Stimulated activated CD4-positive, alpha-beta T cell treated with anti-CD3 and anti-CD28 coated beads, Interleukin-4, amount 100 ng/mL, for 24 hours (primary cell): Measurements from ENCODE around the gene SLC6A20.

Experiments used
- DNase-seq: peaks from one replicate; pipeline ENCODE4 v3.0.0-alpha.2; 2020

Gene SLC6A20, protein sequence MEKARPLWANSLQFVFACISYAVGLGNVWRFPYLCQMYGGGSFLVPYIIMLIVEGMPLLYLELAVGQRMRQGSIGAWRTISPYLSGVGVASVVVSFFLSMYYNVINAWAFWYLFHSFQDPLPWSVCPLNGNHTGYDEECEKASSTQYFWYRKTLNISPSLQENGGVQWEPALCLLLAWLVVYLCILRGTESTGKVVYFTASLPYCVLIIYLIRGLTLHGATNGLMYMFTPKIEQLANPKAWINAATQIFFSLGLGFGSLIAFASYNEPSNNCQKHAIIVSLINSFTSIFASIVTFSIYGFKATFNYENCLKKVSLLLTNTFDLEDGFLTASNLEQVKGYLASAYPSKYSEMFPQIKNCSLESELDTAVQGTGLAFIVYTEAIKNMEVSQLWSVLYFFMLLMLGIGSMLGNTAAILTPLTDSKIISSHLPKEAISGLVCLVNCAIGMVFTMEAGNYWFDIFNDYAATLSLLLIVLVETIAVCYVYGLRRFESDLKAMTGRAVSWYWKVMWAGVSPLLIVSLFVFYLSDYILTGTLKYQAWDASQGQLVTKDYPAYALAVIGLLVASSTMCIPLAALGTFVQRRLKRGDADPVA

DNA sequence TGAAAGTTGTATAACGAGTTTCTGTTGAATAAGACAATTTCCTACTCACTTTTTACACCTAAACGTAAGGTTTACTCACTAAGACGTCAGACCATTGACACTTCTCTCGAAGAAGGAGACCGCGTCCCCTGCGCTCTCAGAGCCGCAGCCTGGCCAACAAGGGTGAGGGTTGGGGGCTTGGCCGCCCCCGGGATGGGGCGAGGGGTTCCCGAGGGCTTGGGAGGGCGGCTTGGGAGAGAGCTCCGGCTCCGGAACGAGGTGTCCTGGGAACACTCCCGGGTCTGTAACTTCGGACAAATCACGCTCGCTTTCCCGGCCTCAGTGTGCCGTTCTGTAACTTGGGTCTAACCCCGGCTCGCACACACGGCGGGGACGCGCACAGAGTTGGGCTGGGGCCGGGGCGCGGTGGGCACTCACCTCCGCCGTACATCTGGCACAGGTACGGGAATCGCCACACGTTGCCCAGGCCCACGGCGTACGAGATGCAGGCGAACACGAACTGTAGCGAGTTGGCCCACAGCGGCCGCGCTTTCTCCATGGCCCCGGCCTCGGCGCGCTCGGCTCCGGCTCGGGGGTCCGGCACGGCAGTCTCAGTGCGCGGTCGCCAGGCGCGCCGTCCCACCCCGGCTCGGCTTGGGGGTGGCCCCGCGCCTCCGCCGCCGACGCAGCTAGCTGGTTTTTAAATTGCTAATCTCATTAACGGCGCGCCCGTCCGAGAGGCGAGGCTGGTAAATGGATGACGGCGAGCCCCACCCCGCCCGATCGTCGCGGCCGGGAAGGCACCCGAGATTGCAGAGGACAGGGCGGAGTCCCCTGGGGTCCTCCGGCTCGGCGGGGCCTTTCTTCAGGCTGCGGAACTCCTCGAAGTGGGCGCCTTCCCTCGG is at the start of gene SLC6A20:
Gene SLC6A20, minus strand, starts transcription at position 655 of the 884 bp plus-strand sequence. Its CDS starts 117 bp downstream, at position 538.
- DNase-seq, result no peak

DNA sequence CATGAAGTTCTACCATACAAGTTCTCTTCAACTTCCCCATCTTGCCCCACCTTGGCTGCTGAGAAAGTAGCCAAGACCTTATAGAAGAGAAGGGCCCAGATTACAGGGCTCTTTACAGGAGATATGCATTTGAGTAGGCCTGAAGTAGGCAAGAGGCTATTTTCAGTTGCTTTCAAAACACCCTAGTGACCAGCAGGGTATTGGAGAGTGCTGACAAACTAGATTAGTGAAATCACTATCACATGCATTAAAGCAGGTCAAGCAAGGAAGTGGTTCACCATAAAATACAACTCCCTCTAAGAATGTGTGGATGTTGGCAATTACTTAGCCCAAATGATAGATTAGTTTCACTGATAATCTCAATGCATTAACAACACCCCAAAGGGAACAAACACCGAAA is 48.3 kb upstream of the SLC6A20 start:
- no peak for DNase-seq

DNA sequence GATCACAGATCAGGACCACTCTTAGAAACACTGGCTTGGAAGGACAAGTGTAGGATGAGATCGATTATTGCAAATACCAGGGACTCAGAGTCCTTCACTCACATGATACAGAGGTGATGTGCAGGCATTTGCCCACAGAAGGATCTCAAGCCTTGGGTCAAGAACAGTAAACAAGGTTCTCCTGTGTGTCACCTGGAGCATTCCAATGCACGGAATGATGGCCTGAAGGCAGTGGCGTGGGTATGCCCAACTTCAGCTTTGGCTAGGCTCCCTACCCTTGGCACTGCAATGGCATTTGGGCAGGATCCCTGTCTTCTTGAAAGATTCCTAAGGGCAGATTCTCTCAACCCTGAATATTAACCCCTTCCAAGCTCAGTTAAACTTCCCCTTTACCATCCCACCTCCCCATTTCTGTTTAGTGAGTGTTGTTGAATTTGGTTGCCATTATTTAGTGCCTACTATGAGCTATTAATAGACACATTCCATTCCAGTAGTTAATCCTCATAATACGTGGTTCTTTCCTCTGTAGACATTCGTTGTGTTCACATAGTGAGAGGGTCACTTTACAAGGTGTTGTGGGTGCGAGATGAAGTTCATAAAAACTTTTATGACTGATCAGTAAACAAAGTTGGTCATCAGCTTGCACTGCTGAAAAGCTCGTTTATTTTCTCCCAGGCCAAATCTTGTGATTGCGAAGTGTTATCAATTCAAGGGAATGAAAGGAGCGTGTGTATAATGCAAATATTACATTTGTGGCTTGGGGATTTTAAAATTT is 46.7 kb upstream of the SLC6A20 start:
- no peak for DNase-seq

DNA sequence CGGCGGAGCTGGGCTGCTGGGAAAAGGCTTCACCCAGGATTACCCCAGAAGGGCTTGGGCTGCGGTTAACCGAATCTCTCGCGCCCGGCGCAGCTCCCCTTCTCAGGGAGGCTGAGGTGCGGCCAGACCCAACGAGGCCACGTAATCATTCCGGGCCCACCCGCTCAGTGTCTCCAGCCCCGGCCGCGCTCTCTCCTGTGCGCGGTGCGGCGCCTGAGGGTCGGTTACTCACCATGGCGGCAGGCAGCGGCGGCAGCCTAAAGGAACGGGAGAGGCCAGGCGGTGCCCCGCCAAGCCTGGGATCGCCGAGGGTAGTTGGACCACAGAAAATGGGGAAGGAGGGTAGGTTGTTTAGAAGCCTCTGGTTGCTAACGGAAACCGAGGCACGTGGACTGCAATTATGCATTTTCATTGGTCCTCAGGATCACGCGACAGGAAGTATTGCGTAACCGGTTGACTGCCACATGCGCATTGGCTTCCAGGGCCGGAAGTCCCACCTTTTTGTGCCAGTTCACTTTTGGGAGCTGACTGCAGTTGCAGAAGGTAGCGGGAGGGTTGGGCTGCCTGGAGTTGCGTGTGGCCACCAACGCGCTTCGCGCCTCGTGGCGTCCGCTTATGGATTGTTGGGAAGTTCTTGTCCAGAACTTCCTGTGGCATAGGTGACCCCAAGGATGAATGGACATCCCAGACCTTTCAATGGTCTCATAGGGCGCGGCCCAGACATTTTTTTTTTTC is 45.6 kb upstream of the SLC6A20 start, which contains the start of gene LZTFL1:
Gene LZTFL1, minus strand, starts transcription at position 363 of the 735 bp plus-strand sequence. Its CDS starts 128 bp downstream, at position 235.
- DNase-seq, result peak; percentile 93

DNA sequence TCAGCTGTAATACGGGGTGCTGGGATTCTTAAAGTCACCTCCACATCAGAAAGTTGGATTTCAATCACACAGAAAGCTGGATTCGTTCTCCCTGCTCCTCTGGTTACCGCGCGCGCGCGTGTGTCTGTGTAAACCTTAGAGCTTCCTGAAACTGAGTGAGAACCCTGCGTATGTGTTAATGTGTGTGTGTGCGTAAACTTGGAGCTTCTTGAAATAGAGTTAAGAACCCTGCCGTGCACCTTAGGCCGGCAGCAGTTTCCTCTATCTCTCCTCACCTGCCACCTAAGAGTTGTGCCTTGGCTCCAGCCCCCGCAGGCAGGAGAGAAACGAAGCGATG is 45.1 kb upstream of the SLC6A20 start:
- no peak for DNase-seq

DNA sequence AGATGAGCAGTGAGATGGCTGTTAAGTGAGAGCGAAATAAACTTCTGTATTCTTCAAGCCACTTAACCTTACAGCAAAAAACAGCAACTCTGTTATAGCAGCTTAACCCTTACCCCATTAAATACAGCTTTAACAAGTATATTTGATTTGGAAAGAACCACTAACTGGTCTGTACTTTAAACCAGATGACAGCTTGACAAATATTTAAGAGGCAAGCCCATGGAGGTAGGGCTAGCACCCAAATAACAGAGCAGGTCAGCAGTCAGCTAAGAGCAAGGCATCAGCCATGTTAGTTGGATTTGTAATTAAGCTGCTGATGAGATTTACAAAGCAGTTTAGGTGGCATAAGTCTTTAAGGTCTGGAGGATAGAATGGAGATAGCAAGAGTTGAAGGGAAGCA is 42.1 kb upstream of the SLC6A20 start:
- DNase-seq, result no peak

DNA sequence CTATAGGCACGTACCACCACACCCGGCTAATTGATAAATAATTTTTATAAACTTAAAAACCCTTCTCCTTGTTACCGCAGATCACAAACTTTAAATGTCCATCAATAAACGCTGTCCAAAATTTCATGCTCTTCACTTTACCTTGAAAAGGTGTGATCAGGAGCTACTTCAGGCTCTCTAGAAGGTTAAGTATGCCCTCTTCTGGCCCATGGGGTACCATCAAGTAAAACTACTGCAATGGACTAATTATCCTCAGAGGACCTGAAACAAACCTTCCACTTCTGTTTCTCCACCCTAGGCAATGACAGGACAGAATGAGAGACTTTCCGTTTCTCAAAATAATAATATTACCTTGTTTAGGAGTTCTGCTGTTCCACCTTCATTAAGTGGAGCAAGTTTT is 36.4 kb upstream of the SLC6A20 start:
- no peak for DNase-seq

DNA sequence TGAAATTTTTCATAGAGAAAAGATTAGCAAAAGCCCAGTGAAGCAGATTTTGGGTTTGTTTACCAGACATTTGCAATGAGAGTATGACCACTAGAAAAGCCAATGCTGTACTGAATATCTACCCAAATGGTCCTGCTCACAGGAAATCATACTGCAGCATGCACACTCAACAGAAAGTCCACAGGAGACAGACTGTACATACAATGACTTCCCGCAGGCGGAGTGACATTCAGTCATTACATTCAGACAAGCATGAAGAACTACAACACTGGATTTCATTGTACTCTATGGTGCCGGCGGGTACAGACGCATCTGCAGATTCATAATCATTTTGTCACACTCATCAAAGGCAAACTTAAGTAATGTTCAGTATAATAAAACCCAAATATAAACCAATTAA is 33.8 kb upstream of the SLC6A20 start:
- no peak for DNase-seq

DNA sequence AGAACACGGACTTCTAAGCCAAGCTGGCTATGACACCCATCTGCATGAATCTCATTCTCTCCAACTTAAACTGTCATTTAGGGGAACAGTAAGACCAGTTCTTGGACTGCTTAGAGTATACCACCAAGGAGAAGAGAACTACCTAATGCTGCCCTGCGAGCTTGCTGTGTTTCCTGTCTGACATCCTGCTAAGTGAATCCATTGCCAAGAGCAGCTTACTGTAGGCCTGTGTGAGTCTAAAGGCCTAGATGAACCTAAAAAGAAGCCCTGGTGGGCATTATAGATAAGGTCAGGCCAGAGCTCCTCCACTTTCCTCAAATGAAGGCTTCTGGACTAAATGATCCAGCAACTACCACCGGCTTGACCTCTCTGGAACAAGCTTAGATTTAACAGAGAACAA is 30.6 kb upstream of the SLC6A20 start:
- no peak for DNase-seq

DNA sequence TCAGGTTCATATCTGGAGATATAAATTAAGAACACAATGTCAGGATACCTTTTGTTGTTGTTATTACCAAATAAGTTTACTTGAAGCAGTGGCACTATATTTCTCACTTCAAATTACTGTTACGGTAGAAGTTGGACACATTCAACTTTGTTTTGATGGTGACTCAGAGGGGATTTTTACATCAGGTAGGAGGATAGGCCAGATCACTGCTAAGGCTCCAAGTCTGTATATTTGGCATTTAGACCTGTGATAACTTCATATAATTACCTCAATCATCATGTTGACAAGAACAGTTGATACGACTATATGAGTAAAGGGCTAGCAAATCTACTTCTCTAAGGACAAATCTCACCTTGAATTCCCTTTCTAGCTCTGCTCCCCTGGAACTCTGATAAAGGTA is 30.0 kb upstream of the SLC6A20 start:
- no peak for DNase-seq

DNA sequence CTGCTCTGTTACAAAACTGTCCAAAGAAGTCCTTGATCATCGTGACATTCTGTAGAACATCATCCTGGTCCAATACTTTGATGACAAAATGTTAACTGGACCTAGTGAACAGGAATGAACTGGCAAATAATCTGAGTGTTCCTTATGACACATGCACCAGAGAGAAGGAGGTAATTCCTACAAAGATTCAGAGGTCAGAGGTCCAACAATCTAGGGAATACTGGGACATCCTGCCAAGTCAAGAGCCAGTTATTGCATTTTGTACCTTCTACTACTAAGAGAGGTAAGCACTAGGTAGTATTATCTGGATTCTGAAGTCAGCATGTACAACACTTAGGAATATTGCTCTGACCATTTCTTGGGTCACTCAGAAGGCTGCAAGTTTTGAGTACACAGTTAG is 24.8 kb upstream of the SLC6A20 start:
- DNase-seq, result no peak

DNA sequence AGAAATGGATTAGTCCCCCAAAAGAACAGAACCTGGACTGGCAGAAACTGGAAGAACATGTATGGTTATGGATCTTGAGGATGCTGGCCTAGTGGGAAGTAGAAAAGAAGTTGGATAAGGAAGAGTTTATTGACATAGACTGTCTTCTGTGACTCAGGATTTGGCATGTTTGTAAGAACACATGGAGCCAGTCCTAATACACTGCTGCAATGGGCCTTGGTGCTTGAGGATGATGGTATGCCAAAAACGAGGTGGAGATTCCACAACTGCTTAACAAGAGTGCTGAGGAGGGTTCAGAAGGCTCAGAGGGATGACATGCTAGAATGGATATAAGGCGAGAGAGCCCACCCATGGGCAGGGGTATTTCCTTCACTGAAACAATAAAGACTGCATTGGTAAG is 23.2 kb upstream of the SLC6A20 start:
- no peak for DNase-seq

DNA sequence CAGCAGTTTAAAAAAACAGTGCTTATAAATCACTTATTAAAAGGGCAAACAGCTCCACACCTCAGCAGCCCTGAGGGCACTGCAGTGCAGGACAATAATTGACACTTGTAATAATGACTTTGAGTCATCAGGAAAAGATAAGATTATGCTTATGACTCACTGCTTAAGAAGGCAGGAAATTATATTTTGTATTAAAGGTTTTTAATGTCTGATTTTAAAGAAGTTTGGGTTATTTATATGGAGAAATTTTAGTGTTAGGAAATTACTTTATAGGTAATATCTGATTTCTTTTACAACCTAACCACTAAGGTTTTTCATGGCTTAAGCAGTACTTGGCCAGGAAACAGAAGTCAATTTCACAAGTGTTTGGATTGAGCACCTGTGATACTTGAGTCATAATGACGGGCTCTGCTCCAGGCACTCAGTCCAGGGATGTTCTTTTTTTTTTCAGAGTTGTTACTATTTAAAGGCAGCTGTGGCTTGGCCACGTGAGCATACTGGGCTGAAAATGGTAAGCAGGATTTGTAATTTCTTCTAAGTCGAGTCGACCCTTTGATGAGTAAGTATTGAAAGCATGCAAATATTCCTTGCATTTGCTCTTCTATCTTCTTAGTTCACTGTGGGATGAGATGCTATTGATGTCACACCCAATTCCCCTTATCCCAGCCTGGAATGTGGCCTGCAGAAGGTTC is 21.6 kb upstream of the SLC6A20 start:
- DNase-seq, result no peak

DNA sequence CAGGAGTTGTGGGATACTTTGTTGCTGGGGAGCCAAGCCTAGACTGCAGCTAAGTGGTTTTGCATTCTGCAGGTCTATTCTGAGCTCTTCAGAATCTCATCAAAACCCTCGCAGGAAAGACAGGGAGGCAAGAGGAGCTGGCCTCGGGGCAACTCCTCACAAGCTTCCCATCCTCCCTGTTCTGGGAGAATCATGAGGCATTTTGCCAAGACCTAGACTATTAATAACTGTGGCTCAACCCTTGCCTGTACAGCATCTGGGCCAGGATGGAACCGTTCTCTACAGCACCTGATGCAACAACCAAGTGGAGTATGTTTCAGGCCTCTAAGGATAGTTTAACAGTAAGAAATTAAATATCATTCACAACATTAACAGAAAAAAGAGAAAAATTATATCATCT is 20.2 kb upstream of the SLC6A20 start:
- DNase-seq, result no peak

DNA sequence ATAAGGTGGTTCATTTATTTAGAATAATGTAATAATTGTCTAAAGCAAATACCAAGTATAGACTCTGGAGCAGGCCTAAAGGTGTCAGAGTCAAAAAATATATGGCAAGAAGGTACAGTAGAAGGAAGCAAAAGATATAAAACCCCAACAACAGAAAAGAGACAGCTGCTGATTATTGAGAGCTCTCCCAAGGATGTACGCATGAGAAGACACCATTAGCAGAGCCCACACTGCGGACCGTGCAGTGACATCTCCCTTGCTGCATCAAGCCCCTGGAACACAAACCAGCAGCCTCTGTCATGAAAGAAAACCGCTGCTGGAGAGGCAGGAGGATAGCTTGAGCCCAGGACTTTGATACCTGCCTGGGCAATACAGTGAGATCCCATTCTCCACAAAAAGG is 18.0 kb upstream of the SLC6A20 start:
- no peak for DNase-seq

DNA sequence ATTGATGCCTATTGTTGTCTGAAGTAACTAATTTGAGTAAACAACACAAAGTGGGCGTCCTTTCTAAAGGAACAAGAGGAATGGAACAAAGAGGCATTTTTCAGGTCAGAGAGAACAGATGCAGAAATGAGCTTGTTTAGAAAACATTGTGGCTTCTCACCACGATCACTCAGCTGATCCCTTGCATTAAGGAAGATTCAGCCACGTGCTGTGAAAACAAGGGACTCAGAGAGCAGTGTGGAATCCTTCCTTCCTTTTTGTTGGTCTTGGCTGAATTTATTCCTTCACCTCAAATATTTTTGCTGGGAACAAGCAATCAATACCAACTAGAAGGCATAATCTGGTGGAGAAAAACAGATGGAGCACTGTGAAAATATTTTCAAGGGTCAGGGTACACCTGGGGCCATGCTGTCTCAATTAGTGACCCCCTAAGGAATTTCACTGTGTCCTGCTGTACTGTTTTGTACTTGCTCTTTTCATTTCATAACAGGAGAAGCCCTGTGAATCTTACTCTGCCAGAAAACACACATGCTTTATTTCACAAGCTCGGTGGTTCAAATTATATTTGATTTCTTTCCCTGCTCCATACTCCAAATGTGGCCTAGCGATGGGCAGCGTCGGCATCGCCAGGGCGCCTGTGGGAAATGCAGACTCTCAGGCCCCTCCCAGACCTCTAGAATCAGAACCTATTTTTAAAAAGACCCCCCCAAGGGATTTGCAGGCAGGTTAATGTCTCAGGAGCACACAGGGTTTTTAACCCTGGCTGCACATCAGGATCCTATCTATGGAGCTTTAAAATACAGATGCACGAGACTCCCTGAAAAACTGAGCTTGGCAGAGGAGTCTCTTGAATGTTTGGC is 11.6 kb upstream of the SLC6A20 start:
- DNase-seq, result no peak

DNA sequence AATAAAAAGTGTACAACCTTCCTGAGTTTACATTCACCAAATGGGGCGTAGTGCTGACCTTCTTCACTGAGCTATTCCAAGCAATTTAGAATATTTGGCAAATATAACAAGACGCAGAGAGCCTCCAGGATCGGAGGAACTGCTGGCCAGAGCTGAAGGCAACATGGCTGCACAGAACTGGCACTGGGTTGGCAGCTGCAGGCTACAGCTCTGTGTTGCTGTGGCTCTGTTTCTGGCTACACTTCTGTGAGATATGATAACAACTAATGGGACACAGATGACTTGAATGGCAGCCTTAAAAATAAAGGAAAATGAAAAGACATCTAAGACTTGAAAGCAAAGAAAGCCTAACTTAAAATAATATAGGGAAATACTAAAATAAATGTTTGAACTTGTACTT is 10.8 kb upstream of the SLC6A20 start:
- DNase-seq, result no peak

DNA sequence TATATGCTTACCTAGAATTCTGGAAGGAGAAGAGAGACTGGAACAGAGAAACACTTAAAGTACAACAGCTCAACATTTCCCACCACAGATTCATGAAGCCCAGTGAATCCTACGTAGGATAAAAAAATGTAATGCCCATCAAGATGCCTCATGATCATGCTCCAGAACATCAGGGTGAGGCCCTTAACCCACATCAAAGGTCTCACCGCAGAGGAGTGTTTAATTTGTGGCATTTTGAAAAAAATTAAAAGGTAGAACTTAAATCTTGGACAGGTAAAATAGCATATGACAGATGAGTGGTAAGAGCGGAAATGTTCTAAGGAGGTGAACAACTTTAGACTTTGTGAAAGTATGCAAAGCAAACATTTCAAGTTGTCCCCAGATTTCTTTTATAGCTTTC is 9.7 kb upstream of the SLC6A20 start:
- DNase-seq, result no peak

DNA sequence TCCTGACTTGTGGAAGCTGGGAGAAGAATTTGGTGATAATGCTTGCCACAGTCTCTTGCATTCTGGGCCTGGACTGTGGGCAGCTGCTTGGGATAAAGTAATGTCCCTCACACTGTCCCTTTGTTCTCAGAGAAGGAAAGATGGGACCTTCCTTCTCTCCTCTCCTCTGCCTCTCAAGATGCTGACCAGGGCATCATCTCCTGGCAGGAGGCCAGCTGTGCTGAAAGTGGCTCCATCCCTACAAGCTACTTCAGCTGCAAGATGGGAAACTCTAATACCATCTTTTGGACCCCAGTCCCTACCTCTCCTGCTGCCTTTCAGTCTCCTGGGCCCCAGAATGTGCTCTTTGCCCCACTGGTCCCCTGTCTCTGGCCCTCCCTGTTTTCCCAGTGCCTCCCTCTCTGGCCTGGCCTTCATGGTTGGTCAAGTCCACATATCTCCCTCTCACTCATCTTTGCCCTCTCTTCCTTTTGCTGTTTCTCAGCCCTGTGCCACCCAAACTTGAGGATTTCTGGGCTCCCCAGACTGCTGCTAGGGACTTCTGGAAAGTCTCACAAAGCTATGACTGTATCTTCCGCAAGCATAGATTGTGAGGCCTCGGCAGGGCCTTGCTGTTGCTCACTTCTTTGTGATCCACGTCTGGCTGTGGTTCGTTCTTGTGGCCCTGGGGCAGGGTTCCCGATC is 7.1 kb upstream of the SLC6A20 start:
- no peak for DNase-seq

DNA sequence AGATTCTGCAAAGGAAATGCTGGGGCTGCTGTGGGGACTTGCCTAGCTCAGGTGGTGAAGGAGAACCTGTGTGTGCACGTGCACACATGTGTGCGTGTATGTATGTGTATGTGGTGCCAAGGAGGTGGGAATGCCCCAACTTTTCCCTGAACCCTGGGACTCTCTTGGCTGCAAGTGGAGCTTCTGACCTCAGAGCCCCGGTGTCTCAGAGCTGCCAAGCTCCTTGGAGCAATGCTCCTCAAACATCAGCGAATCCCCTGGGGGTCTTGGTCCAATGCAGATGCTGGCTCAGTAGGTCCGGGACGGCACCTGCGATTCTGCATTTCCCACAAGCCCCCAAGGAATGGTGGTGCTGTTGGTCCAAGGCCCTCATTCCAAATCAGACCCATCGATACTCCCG is 5.8 kb upstream of the SLC6A20 start:
- no peak for DNase-seq
